ENCODE results near the gene HSPA12A.

- no peak for TF ChIP-seq ZBTB20 (CRISPR knock-in tag; IDR thresholded peaks at IDR 0.05; ENCODE audit: borderline replicate concordance, low read depth)
- no peak for TF ChIP-seq SRF (IDR thresholded peaks at IDR 0.05; ENCODE audit: low read depth, low read length)
Measured at GRCh38 chr10:116704926-116705325, 37.4 kb downstream of the HSPA12A start.
